Right atrium auricular region (tissue), 2 donors: Measurements from ENCODE around the gene ZBTB20. TPM values are rescaled to one million over a fixed set of nuclear protein-coding genes. Genes with fewer than 3 reads are reported as not detected.

Source experiments
- DNase-seq: peaks from one replicate; pipeline ENCODE4 v3.0.0-alpha.2; 2019; ENCODE audit warnings: low spot score
- H3K27ac ChIP-seq, 2 donors: fragments of 200-600 bp; sonication (generic); 1 replicate in 1 of 2; 2 replicates in 1 of 2; pipeline ENCODE4 v1.5.1; 2016 to 2019
- H3K27me3 ChIP-seq, 2 donors: fragments of 200-600 bp; sonication (generic); one replicate each; pipeline versions ENCODE4 v1.5.1 to v1.6.0; 2017 to 2019
- H3K36me3 ChIP-seq: fragments of 200-600 bp; sonication (generic); one replicate; pipeline ENCODE4 v1.5.1; 2016
- H3K4me1 ChIP-seq, 2 donors: fragments of 200-600 bp; sonication (generic); one replicate each; pipeline versions ENCODE4 v1.5.1 to v1.6.0; 2017 to 2019
- H3K4me3 ChIP-seq, 2 donors: fragments of 200-600 bp; sonication (generic); 1 replicate in 1 of 2; 2 replicates in 1 of 2; pipeline ENCODE4 v1.5.1; 2017 to 2019; ENCODE audit warnings: mild to moderate bottlenecking in 1 of 2, moderate library complexity in 1 of 2
- H3K9me3 ChIP-seq, 2 donors: fragments of 200-600 bp; sonication (generic); one replicate each; pipeline ENCODE4 v1.5.1; 2019
- total RNA-seq, 2 donors: library from RNA; depleted of rRNA; stranded (reverse); fragments of >200 nt; gene quantifications; one replicate each; pipeline ENCODE4 v1.1.0, GENCODE V29; 2016
- TF ChIP-seq, protein P1 (sequence below), 2 donors: fragments of 200-600 bp; sonication (generic); IDR thresholded peaks; one replicate each; pipeline ENCODE4 v1.5.1; 2019; ENCODE audit warnings: antibody characterized with exemption in 2 of 2

ZBTB20 gene
- total RNA-seq, 2 donors from 2014 or later, result 84.6 to 90.8 TPM

DNA sequence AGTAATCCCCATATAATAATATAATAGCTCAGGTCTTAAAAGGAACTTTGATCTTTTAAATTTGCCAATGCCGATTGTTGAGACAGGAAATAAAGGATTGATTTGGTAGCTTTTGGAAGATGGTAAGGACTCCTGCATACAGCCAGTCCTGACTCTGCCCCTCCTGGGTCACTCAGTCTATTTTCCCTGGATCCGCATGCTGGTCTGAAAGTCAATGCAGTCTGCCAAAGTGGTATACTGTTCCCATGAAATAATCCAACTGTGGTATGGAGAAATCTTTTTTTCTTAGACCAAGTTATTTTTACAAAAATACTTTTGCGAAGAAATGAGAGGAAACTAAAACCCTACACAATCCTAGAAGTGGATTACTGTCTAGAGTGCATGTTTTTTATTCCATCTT lies 662.2 kb downstream of the ZBTB20 start:
- Histone ChIP-seq H3K27ac (no peak overlapping the region), H3K27me3 (no peaks in the 10 kb centered on the region), H3K36me3 (no peaks in the 10 kb centered on the region), H3K4me3 (no peak overlapping the region), H3K9me3 (no peaks in the 10 kb centered on the region), H3K4me1 (peaks cover 0 to 16% of the 10 kb centered on the region in 2 donors)
- TF ChIP-seq, protein P1, sequence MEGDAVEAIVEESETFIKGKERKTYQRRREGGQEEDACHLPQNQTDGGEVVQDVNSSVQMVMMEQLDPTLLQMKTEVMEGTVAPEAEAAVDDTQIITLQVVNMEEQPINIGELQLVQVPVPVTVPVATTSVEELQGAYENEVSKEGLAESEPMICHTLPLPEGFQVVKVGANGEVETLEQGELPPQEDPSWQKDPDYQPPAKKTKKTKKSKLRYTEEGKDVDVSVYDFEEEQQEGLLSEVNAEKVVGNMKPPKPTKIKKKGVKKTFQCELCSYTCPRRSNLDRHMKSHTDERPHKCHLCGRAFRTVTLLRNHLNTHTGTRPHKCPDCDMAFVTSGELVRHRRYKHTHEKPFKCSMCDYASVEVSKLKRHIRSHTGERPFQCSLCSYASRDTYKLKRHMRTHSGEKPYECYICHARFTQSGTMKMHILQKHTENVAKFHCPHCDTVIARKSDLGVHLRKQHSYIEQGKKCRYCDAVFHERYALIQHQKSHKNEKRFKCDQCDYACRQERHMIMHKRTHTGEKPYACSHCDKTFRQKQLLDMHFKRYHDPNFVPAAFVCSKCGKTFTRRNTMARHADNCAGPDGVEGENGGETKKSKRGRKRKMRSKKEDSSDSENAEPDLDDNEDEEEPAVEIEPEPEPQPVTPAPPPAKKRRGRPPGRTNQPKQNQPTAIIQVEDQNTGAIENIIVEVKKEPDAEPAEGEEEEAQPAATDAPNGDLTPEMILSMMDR (IDR thresholded peaks at IDR 0.05), result no peak
- no peak for DNase-seq

DNA sequence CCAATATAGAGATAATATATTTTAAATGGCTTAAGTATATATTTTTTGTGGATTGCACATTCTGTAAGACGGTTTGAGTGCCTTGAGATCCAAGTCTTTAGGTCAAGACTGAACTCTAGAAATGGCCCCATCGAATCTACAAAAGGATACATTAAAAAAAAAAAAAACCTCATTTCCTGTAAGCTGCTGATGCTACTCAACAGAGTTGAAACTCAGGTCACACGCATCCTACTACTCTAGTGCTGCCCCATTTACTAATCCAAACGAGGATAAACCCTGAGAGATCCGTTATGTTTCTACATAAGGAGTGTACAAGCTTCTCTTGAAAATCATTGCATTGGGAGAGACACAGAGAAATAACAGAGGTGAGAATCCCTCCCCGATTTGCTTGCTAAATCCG lies 666.0 kb downstream of the ZBTB20 start:
- H3K9me3 ChIP-seq, result no peaks in the 10 kb centered on the region
- H3K36me3 ChIP-seq, result no peaks in the 10 kb centered on the region
- H3K27ac ChIP-seq, result no peak overlapping the region
- TF ChIP-seq, protein P1 (IDR thresholded peaks at IDR 0.05), result no peak
- H3K4me3 ChIP-seq, result no peak overlapping the region
- H3K4me1 ChIP-seq, result peaks cover 0 to 23% of the 10 kb centered on the region in 2 donors
- no peak for DNase-seq
- H3K27me3 ChIP-seq, result no peaks in the 10 kb centered on the region

DNA sequence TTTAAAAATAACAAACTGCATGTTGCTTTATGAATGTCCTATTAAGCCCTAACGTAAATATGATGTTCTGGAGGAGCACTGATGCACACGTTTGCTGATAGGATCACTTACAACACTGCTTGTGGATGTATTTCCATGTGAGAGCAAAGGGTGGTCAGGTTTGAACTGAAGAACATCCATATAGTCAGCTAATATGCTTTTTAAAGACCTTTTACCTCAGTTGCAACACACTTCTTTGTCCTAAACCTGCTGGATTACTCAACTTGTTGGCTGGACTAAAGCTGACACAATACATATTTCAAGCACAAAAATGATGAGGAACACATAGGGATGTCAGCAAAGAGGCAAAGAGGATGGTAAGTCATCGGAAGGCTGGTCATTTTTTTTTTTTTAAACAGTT lies 666.6 kb downstream of the ZBTB20 start:
- Histone ChIP-seq H3K4me1 (peaks cover 0 to 23% of the 10 kb centered on the region in 2 donors), H3K4me3 (no peak overlapping the region), H3K27me3 (no peaks in the 10 kb centered on the region), H3K27ac (no peak overlapping the region), H3K9me3 (no peaks in the 10 kb centered on the region), H3K36me3 (no peaks in the 10 kb centered on the region)
- DNase-seq, result no peak
- TF ChIP-seq, protein P1 (IDR thresholded peaks at IDR 0.05), result no peak

DNA sequence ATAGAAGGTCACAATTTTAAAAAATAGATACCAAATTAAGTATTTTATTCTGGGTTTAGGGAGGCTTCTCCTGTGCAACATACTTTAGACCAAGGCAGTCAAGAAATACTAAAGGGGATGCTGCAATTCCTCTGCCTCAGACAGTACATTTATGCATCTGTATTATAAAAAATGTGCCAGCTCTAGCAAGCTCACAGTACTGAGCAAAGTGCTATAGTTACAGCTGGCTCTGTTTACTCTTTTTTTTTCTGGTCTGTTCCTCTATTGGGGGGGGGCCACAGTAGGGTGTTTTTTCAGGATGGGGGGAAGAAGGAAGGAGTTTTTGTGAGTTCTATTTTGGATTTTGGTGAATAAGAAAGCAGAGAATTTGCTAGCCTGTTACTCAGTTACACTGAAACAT lies 668.3 kb downstream of the ZBTB20 start:
- peaks cover 0 to 14% of the 10 kb centered on the region in 2 donors for H3K4me1 ChIP-seq
- no peaks in the 10 kb centered on the region for H3K9me3 ChIP-seq
- DNase-seq, result no peak
- H3K27ac ChIP-seq, result no peak overlapping the region
- no peaks in the 10 kb centered on the region for H3K36me3 ChIP-seq
- H3K4me3 ChIP-seq, result no peak overlapping the region
- no peaks in the 10 kb centered on the region for H3K27me3 ChIP-seq
- TF ChIP-seq, protein P1 (IDR thresholded peaks at IDR 0.05), result no peak

DNA sequence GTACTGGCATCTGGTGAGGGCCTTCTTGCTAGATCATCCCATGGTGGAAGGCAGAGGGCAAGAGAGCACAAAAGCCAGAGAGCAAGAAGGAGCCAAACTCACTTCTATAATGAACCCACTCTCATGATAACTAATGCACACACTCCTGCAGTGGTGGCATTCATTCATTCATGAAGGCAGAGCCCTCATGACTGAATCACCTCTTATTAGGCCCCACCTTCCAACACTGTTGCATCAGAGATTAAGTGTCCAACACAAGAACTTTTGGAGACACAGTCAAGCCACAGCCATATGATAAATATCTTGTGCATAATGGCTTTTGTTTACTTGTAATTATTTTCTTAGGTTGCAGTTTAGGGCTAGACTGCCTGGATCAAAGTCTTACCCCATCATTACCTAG lies 670.6 kb downstream of the ZBTB20 start:
- DNase-seq, result no peak
- no peaks in the 10 kb centered on the region for H3K36me3 ChIP-seq
- TF ChIP-seq, protein P1 (IDR thresholded peaks at IDR 0.05), result no peak

GRCh38 chr3:114471478-114471877 lies 675.6 kb downstream of the ZBTB20 start:
- Histone ChIP-seq H3K27me3 (no peaks in the 10 kb centered on the region), H3K4me3 (no peak overlapping the region), H3K27ac (no peak overlapping the region), H3K4me1 (peaks cover 0 to 13% of the 10 kb centered on the region in 2 donors), H3K36me3 (no peaks in the 10 kb centered on the region), H3K9me3 (no peaks in the 10 kb centered on the region)
- TF ChIP-seq, protein P1 (IDR thresholded peaks at IDR 0.05), result no peak
- DNase-seq, result no peak

More for the DNA sequence above, 670.6 kb downstream of the ZBTB20 start:
- Histone ChIP-seq H3K27me3 (no peaks in the 10 kb centered on the region), H3K27ac (no peak overlapping the region), H3K4me1 (peaks cover 0 to 12% of the 10 kb centered on the region in 2 donors), H3K9me3 (no peaks in the 10 kb centered on the region), H3K4me3 (no peak overlapping the region)
